HG03097 (cell line): Measurements from ENCODE around the gene SPATA9.

Experiments
- ATAC-seq: cut with Tn5 transposase; IDR thresholded peaks from one replicate; pipeline ENCODE4 v1.9.1; 2021; ENCODE audit not compliant: unreplicated experiment, low FRiP score

SPATA9 gene

GRCh38 chr5:95689680-95690079 is 6.9 kb upstream of the SPATA9 start:
- no peak for ATAC-seq

GRCh38 chr5:95686651-95687050 is 3.9 kb upstream of the SPATA9 start:
- ATAC-seq, result no peak

GRCh38 chr5:95684361-95684760 is 1.6 kb upstream of the SPATA9 start:
- ATAC-seq, result no peak

GRCh38 chr5:95673081-95673480 is 9.7 kb downstream of the SPATA9 start:
- no peak for ATAC-seq

- ATAC-seq, result no peak
Measured at GRCh38 chr5:95672641-95673040, 10.2 kb downstream of the SPATA9 start.

- ATAC-seq, result no peak
Measured at GRCh38 chr5:95671826-95672225, 11.0 kb downstream of the SPATA9 start.

GRCh38 chr5:95670568-95670967 is 12.2 kb downstream of the SPATA9 start:
- ATAC-seq, result no peak

GRCh38 chr5:95669985-95670384 is 12.8 kb downstream of the SPATA9 start:
- ATAC-seq, result no peak

GRCh38 chr5:95669540-95669939 is 13.3 kb downstream of the SPATA9 start:
- no peak for ATAC-seq

- no peak for ATAC-seq
Measured at GRCh38 chr5:95668728-95669127, 14.1 kb downstream of the SPATA9 start.

- no peak for ATAC-seq
Measured at GRCh38 chr5:95668216-95668615, 14.6 kb downstream of the SPATA9 start.

- ATAC-seq, result no peak
Measured at GRCh38 chr5:95667678-95668077, 15.1 kb downstream of the SPATA9 start.

GRCh38 chr5:95667061-95667618 is 15.7 kb downstream of the SPATA9 start:
- ATAC-seq, result no peak

- no peak for ATAC-seq
Measured at GRCh38 chr5:95664204-95664786, 18.5 kb downstream of the SPATA9 start.

GRCh38 chr5:95662946-95663345 is 19.8 kb downstream of the SPATA9 start:
- no peak for ATAC-seq

- no peak for ATAC-seq
Measured at GRCh38 chr5:95660060-95660459, 22.7 kb downstream of the SPATA9 start.

GRCh38 chr5:95655575-95655974 is 27.2 kb downstream of the SPATA9 start:
- no peak for ATAC-seq

- no peak for ATAC-seq
Measured at GRCh38 chr5:95654196-95654595, 28.6 kb downstream of the SPATA9 start.

GRCh38 chr5:95652849-95653248 is 29.9 kb downstream of the SPATA9 start:
- no peak for ATAC-seq

- no peak for ATAC-seq
Measured at GRCh38 chr5:95649842-95650620, 32.8 kb downstream of the SPATA9 start.

GRCh38 chr5:95649274-95649673 is 33.5 kb downstream of the SPATA9 start:
- ATAC-seq, result no peak
